Erythroblast (primary cell): ENCODE results near the gene GABPB1.

Experiments
- GATA1 ChIP-seq: IDR thresholded peaks from 2 replicates; pipeline ENCODE4 v1.6.1; 2011; ENCODE audit warnings: low read depth, mild to moderate bottlenecking, control low read depth, low read length, moderate library complexity
- POLR2A ChIP-seq: IDR thresholded peaks from 2 replicates; pipeline ENCODE4 v1.6.1; 2011; ENCODE audit warnings: mild to moderate bottlenecking, low read length

GRCh38 chr15:50227076-50227475 is 127.9 kb downstream of the GABPB1 start:
- TF ChIP-seq POLR2A: no peak
- TF ChIP-seq GATA1: no peak
